Inflammatory macrophage (primary cell): ENCODE data around the gene SPTAN1.

Experiments
- DNase-seq, 2 donors: peaks; one replicate each; pipeline ENCODE4 v3.0.0-alpha.2; 2020 to 2022

Gene SPTAN1

DNA sequence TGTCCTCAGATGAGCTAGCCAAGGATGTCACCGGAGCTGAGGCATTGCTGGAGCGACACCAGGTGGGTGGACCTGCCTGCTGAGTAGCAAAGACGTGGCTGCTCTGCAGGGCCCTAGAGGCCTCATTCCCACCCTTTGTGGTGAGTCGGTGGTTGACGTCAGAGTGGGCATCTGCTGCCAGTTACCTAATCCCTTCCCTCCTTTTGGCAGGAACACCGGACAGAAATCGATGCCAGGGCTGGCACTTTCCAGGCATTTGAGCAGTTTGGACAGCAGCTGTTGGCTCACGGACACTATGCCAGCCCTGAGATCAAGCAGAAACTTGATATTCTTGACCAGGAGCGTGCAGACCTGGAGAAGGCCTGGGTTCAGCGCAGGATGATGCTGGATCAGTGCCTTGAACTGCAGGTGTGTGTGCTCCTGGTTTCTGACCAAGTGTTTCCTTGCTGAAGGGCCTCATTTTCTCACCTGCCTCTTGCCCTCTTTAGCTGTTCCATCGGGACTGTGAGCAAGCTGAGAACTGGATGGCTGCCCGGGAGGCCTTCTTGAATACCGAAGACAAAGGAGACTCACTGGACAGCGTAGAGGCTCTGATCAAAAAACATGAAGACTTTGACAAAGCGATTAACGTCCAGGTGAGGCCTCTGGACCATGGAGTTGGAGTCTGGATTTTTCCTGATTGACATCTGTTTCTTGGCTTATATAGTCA lies 55.4 kb downstream of the SPTAN1 start:
- no peak for DNase-seq

DNA sequence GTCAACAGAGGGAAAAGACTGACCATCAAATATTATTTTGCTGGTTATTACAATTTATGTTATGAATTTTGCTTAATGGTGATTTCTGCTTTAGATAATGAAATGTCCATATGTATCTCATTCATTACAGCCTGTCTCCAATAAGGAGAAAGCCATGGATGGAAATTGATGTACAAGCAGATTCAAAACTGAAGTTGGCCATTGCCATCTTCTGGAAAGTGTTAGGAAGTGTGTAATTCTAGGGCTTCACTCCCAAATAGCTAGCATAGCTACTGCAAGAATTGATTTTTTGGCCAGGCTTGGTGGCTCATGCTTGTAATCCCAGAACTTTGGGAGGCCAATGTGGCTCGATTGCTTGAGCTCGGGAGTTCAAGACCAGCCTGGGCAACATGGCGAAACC lies 58.5 kb downstream of the SPTAN1 start:
- no peak for DNase-seq

DNA sequence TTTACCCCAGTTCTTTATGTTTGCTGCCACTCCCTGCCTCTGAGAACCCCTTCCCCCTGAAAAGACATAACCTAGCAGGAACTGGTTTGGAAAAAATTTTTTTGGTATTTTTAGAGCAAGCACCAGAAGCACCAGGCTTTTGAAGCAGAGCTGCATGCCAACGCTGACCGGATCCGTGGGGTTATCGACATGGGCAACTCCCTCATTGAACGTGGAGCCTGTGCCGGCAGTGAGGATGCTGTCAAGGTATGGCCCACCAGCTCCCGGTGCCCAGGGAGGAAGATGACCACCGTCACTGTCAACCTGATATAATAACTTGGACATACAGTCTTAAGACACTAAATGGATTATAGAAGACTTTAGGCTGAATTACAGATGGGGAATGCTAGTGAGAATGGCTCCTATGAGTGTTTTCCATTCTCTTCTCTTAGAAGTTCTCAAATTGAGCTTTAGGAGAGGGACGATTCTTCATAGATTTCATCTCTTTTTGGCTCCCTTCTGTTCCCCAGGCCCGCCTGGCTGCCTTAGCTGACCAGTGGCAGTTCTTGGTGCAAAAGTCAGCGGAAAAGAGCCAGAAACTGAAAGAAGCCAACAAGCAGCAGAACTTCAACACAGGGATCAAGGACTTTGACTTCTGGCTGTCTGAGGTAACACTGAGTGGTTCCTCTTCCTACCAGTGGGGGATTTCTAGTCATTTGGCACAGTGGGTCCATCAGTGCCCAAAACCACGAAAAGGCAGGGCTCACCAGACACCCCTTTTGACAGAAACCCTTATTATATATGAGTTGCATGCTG lies 59.4 kb downstream of the SPTAN1 start:
- no peak for DNase-seq

DNA sequence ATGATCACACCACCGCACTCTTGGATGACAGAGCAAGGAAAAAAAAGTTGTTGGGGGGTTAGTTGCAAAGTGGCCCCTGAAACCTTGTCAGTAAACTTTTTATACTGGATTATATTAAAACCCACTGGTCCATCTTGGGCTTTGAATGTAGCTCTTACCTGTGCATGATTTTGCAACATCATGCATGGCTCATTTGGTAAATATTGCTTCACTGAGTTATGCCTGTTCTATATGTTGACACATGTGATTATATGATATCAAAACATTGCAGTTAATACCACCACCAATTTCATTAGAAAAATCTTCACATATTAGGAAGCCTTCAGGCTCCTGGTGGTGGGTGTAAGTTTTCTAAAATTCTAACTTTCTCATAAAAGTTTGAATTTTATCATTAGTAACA lies 62.3 kb downstream of the SPTAN1 start:
- DNase-seq = no peak

DNA sequence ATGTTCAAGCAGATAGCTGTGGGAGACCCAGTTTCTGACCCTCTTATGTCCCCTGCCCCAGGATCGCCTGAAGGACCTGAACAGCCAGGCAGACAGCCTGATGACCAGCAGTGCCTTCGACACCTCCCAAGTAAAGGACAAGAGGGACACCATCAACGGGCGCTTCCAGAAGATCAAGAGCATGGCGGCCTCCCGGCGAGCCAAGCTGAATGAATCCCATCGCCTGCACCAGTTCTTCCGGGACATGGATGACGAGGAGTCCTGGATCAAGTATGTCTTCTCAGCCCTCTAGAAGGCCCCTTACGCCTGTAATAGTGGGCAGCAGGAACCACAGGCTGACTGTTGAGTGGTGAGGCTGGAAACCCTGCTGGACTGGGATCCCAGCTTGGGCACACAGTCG lies 63.2 kb downstream of the SPTAN1 start:
- no peak for DNase-seq

GRCh38 chr9:128617943-128618342 lies 65.6 kb downstream of the SPTAN1 start:
- no peak for DNase-seq

GRCh38 chr9:128619127-128619526 lies 66.7 kb downstream of the SPTAN1 start:
- DNase-seq = no peak

DNA sequence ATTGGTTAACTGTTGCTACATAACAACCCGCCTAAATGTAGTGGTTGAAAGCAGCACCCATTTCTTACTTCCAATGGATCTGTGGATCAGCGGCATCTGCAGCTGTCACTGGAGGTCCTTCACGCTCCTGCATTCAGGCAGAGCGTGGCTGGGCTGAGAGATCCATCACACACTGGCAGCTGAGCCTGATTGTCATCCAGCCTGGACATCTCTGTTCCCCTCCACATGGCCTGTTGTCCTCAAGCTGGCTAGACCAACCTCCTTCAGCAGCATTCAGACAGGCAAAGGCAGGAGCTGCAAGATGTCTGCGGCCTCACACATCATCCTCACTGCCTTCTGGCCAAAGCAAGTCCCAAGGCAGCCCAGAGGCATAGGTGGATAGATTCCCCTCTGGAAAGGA lies 67.4 kb downstream of the SPTAN1 start:
- DNase-seq = no peak

DNA sequence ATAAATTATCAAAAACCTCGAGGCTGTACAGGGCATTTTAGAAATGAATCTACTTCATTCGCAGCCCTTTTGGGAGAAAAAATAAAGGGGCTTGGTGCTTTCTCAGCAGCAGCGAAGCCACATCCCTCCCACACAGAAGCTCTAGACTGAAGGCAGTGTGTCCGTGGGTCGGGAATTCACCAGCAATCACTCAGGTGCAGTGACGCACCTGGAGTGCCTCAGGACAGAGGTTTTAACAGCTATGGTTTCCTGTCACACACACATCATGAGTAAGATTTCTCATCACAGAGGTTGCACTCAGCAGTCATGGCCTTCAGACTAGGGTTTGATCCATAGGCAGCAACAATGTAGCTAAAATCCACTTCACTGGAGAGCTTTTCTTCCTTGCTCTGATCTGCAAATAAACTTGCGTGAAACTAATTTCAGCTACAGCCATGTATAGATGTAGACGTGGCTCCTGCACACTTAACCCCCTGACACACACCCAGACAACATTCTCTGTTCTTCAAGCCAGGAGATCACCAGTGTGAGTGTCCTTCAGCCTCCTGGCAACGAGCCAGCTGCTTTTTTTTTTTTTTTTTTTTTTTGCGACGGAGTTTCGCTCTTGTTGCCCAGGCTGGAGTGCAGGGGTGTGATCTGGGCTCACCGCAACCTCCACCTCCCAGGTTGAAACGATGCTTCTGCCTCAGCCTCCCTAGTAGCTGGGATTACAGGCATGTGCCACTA lies 69.5 kb downstream of the SPTAN1 start:
- DNase-seq = no peak

- DNase-seq = no peak
Observed at GRCh38 chr9:128624566-128624965, 72.2 kb downstream of the SPTAN1 start.

GRCh38 chr9:128625391-128626146 lies 73.2 kb downstream of the SPTAN1 start:
- no peak for DNase-seq

- DNase-seq = no peak
Observed at GRCh38 chr9:128626181-128626580, 73.8 kb downstream of the SPTAN1 start.

DNA sequence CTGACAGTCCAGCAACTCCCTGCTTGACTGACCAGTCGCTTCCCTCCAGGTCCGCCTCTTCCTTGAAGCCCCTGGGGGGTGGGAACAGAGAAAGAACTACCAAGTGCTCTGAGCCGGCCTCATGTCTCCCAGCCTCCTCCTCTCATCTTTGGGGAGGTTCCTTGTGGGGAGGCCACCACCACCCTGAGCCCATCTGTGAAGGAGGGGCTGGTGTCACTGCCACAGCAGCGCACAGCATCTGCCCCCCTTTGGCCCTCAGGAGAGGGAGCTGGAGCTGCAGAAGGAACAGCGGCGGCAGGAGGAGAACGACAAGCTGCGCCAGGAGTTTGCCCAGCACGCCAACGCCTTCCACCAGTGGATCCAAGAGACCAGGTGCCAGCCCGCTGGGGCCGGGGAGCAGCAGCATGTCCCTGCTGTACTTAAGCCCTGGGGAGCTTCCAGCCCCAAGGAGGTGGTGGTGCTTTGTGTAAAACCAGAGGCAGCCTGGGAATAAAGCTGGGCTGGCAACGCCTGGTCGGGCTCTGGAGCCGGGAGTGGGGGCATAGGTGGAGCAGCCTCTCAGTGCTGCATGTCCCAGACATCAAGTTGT lies 74.8 kb downstream of the SPTAN1 start:
- DNase-seq = no peak

DNA sequence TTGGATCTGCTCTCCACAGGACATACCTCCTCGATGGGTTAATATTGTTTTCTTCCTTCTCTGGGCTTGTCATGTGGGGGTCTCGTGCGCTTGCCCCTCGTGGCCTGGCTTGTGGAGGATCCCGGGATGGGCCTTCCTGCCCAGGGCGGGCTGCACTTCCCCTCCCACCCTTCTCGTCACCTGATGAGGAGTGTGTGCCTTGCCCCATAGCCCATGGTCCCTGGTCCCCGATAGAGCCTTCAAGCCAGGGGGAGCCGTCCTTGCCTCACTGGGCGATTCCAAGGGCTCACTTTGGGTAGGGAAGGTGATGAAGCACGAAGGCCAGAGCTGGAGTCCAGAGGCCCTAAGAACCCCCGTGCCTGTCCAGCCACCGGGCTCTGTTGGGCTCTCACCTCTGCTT lies 75.5 kb downstream of the SPTAN1 start:
- DNase-seq = no peak

GRCh38 chr9:128628471-128629048 lies 76.2 kb downstream of the SPTAN1 start:
- DNase-seq = no peak

- DNase-seq = no peak
Observed at GRCh38 chr9:128629136-128629535, 76.7 kb downstream of the SPTAN1 start.

- DNase-seq = no peak
Observed at GRCh38 chr9:128629852-128630545, 77.6 kb downstream of the SPTAN1 start.

GRCh38 chr9:128631636-128632035 lies 79.2 kb downstream of the SPTAN1 start:
- DNase-seq = no peak

DNA sequence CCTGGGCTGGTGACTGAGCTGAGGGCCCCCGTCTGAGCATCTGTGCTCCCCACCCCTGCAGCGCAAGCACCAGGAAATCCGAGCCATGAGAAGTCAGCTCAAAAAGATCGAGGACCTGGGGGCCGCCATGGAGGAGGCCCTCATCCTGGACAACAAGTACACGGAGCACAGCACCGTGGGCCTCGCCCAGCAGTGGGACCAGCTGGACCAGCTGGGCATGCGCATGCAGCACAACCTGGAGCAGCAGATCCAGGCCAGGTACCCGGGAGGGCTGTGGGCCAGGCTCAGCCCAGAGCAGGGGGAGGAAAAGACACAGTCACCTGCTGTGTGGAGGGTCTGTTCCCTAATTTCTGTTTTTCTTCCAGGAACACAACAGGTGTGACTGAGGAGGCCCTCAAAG lies 79.7 kb downstream of the SPTAN1 start:
- DNase-seq = no peak

DNA sequence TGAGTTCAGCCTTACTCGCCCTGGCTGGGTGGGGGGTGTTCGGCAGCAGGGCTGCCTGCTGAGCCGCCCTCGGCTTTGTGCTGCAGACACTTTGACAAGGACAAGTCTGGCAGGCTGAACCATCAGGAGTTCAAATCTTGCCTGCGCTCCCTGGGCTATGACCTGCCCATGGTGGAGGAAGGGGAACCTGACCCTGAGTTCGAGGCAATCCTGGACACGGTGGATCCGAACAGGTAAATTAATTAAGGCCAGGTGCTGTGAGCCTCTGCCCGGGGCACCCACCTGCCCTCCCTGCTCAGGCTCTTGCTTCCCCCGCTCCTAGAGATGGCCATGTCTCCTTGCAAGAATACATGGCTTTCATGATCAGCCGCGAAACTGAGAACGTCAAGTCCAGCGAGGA lies 80.1 kb downstream of the SPTAN1 start:
- no peak for DNase-seq

DNA sequence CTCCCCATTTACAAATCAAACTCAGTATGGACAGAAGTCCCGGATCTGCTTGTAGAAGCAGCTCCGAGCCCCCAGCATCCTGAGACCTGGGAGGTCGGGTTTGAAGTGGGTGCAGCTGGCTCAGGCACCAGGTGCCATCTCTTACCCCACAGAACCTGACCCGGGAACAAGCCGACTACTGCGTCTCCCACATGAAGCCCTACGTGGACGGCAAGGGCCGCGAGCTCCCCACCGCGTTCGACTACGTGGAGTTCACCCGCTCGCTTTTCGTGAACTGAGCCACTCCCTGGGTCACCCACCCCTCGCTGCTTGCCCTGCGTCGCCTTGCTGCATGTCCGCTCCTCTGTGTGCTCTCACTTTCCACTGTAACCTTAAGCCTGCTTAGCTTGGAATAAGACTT lies 80.7 kb downstream of the SPTAN1 start:
- no peak for DNase-seq

DNA sequence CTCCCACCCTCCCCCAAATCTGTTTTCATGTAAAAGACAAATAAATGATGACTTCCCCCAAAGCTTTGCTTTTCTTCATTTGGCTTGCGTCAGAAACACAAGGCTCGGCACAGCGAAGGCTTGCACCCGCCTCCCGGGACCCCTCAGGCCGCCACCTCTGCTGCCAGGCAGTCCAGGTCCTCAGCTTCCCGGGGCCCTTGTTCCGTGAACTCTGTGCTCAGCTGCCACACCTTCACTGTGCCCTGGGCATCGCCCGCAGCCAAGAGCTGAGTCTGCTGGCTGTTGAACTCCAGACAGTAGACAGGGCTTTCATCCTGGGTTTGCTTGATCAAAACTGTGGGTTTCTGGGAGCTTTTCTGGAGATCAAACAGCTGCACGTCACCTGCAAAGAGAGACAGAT lies 81.2 kb downstream of the SPTAN1 start:
- no peak for DNase-seq
